Kidney (tissue), 14 donors: ENCODE results near the gene MPRIP. TPM values are rescaled to one million over a fixed set of nuclear protein-coding genes. Genes with fewer than 3 reads are reported as not detected.

Source experiments
- DNase-seq, 5 donors: peaks; one replicate each; pipeline ENCODE4 v3.0.0-alpha.2; 2013 to 2020
- FAIRE-seq: peaks from 2 replicates; lab custom pipeline; 2012; peaks lifted over from hg19 to GRCh38; lab: Jason Lieb, UNC
- H3K27ac ChIP-seq, 2 donors: one replicate each; pipeline ENCODE4 v1.7.0; 2013; ENCODE audit warnings: low read depth in 2 of 2, low read length in 2 of 2, inconsistent platforms in 1 of 2
- H3K27me3 ChIP-seq: one replicate; pipeline ENCODE4 v1.7.1; 2013; ENCODE audit warnings: low read length, inconsistent platforms; ENCODE audit not compliant: control insufficient read depth, insufficient read depth
- H3K36me3 ChIP-seq, 3 donors: one replicate each; pipeline versions ENCODE4 v1.7.0 to v1.7.1; 2013; ENCODE audit warnings: low read length in 3 of 3, control low read depth in 1 of 3, inconsistent platforms in 1 of 3; ENCODE audit not compliant: insufficient read depth in 3 of 3, control insufficient read depth in 2 of 3
- H3K4me1 ChIP-seq, 3 donors: one replicate each; pipeline versions ENCODE4 v1.7.0 to v1.7.1; 2013; ENCODE audit warnings: low read length in 3 of 3, inconsistent platforms in 1 of 3, low read depth in 1 of 3; ENCODE audit not compliant: control insufficient read depth in 2 of 3, insufficient read depth in 2 of 3
- H3K4me3 ChIP-seq, 3 donors: one replicate each; pipeline versions ENCODE4 v1.7.0 to v1.8.1; 2013; ENCODE audit warnings: low read length in 3 of 3, control low read depth in 1 of 3, inconsistent platforms in 1 of 3
- H3K9ac ChIP-seq, 3 donors: one replicate each; pipeline versions ENCODE4 v1.7.0 to v1.7.1; 2013; ENCODE audit warnings: low read length in 3 of 3, control low read depth in 1 of 3, inconsistent platforms in 1 of 3
- H3K9me3 ChIP-seq, 3 donors: one replicate each; pipeline versions ENCODE4 v1.7.0 to v1.7.1; 2013; ENCODE audit warnings: low read length in 3 of 3, control low read depth in 1 of 3, inconsistent platforms in 1 of 3; ENCODE audit not compliant: control insufficient read depth in 2 of 3, insufficient read depth in 1 of 3
- CTCF ChIP-seq: IDR thresholded peaks from 3 replicates; pipeline ENCODE4 v1.5.1; 2012; ENCODE audit warnings: mild to moderate bottlenecking, moderate library complexity, borderline replicate concordance; ENCODE audit not compliant: insufficient read depth; ENCODE audit errors: extremely low read depth
- intact Hi-C: fragments of 100-400 bp; cut with DNase I; formaldehyde crosslinking; loops from one replicate; pipeline ENCODE4 v1.11.1; 2022
- polyA plus RNA-seq: library from polyadenylated mRNA; stranded (reverse); fragments of 350-450 nt; fragmentation: Illumina TruSeq; extraction: RNeasy Lipid Tissue Mini Kit (QIAGEN cat#74804); gene quantifications from one replicate; pipeline ENCODE4 v1.2.3, GENCODE V29; 2014; ENCODE audit warnings: low read depth, low replicate concordance; ENCODE audit not compliant: insufficient read depth
- total RNA-seq: library from RNA; stranded (reverse); fragmentation: NEBNext Ultra II Directional; extraction: Animal tissue kit (Norgen Biotek cat#: 25700); gene quantifications from one replicate; pipeline ENCODE4 v1.2.1, GENCODE V29; 2021
- donor health status: control.
- donor health status: control.
- donor health status: control.
- donor health status: control.
- donor health status: control.
- donor health status: DM: yes; HTN: yes; CAD: no.
- donor health status: Normal renal cell carcinoma (clear cell type).

The MPRIP gene
- total and polyA plus RNA-seq, 2 donors from 2014 or later = 120 to 250 TPM

- no peak for DNase-seq
- H3K4me3 ChIP-seq = no peak overlapping the region
- no peaks in the 10 kb centered on the region for H3K9me3 ChIP-seq
- H3K27me3 ChIP-seq = no peaks in the 10 kb centered on the region
- TF ChIP-seq CTCF = no peak
- no peak for FAIRE-seq
- H3K4me1 ChIP-seq = peaks cover 0 to 10% (median 9%) of the 10 kb centered on the region in 3 donors
- no peak overlapping the region for H3K9ac ChIP-seq
- intact Hi-C loops = no loop called here
- no peak overlapping the region for H3K27ac ChIP-seq
- no peaks in the 10 kb centered on the region for H3K36me3 ChIP-seq
Observed at GRCh38 chr17:17034026-17034425, 8.2 kb upstream of the MPRIP start.

- no peaks in the 10 kb centered on the region for H3K36me3 ChIP-seq
- no peaks in the 10 kb centered on the region for H3K27me3 ChIP-seq
- no peak overlapping the region for H3K27ac ChIP-seq
- no peaks in the 10 kb centered on the region for H3K9me3 ChIP-seq
- FAIRE-seq (no peak), DNase-seq (no peak)
- TF ChIP-seq CTCF = no peak
- H3K9ac ChIP-seq = no peak overlapping the region
- peaks cover 0 to 9% (median 9%) of the 10 kb centered on the region in 3 donors for H3K4me1 ChIP-seq
- H3K4me3 ChIP-seq = no peak overlapping the region
- intact Hi-C loops = no loop called here
Observed at GRCh38 chr17:17034496-17035075, 7.7 kb upstream of the MPRIP start.

GRCh38 chr17:17035490-17035889 lies 6.8 kb upstream of the MPRIP start:
- Histone ChIP-seq H3K4me3 (no peak overlapping the region), H3K36me3 (no peaks in the 10 kb centered on the region), H3K27ac (no peak overlapping the region), H3K4me1 (peaks cover 0 to 9% (median 9%) of the 10 kb centered on the region in 3 donors), H3K9me3 (no peaks in the 10 kb centered on the region), H3K9ac (no peak overlapping the region), H3K27me3 (no peaks in the 10 kb centered on the region)
- TF ChIP-seq CTCF = no peak
- DNase-seq = peak in 1 of 5 donors; percentile 52
- no peak for FAIRE-seq
- intact Hi-C loops = no loop called here
